Smooth muscle cell (in vitro differentiated cells): ENCODE measurements around the gene ACBD7. TPM values are rescaled to one million over a fixed set of nuclear protein-coding genes. Genes with fewer than 3 reads are reported as not detected.

Source experiments
- DNase-seq: peaks from one replicate; lab custom pipeline; 2025; ENCODE audit not compliant: unreplicated experiment; lab: John Stamatoyannopoulos, UW
- H2AFZ ChIP-seq: fragments of 200-600 bp; sonication (generic); 2 replicates; pipeline ENCODE4 v1.6.0; 2016; ENCODE audit warnings: antibody characterized with exemption, low read depth, mild to moderate bottlenecking
- H3F3A ChIP-seq: fragments of 200-600 bp; sonication (generic); 2 replicates; pipeline ENCODE4 v1.6.0; 2017; ENCODE audit warnings: antibody characterized with exemption, low read depth
- H3K27ac ChIP-seq: fragments of 200-600 bp; sonication (generic); 2 replicates; pipeline ENCODE4 v1.5.1; 2016; ENCODE audit warnings: low read depth, mild to moderate bottlenecking
- H3K27me3 ChIP-seq: fragments of 200-600 bp; sonication (generic); 2 replicates; pipeline ENCODE4 v1.6.1; 2016; ENCODE audit warnings: low read depth, mild to moderate bottlenecking
- H3K36me3 ChIP-seq: fragments of 200-600 bp; sonication (generic); 2 replicates; pipeline ENCODE4 v1.5.1; 2016; ENCODE audit warnings: low read depth
- H3K4me1 ChIP-seq: fragments of 200-600 bp; sonication (generic); 2 replicates; pipeline ENCODE4 v1.5.1; 2016; ENCODE audit warnings: low read depth
- H3K4me2 ChIP-seq: fragments of 200-600 bp; sonication (generic); 2 replicates; pipeline ENCODE4 v1.6.0; 2016; ENCODE audit warnings: mild to moderate bottlenecking
- H3K4me3 ChIP-seq: fragments of 200-600 bp; sonication (generic); 2 replicates; pipeline ENCODE4 v1.5.1; 2016; ENCODE audit warnings: mild to moderate bottlenecking
- H3K79me2 ChIP-seq: fragments of 200-600 bp; sonication (generic); 2 replicates; pipeline ENCODE4 v1.6.0; 2016; ENCODE audit warnings: low read depth, mild to moderate bottlenecking
- H3K9ac ChIP-seq: fragments of 200-600 bp; sonication (generic); 2 replicates; pipeline ENCODE4 v1.6.0; 2016; ENCODE audit warnings: low read depth
- H3K9me3 ChIP-seq: fragments of 200-600 bp; sonication (generic); replicated peaks from 2 replicates; pipeline ENCODE4 v1.5.1; 2016; ENCODE audit warnings: low read depth
- H4K20me1 ChIP-seq: fragments of 200-600 bp; sonication (generic); 2 replicates; pipeline ENCODE4 v1.6.0; 2016; ENCODE audit warnings: low read depth
- whole genome bisulfite sequencing: methylation state at CpG from one replicate; pipeline ENCODE4 v1.1.7; 2016; ENCODE audit warnings: low lambda C conversion rate; 5-methylcytosine and 5-hydroxymethylcytosine counted together
- polyA plus RNA-seq: library from polyadenylated mRNA; unstranded; fragments of >200 nt; fragmentation: Nextera tagmentation; extraction: Ambion mirVana; gene quantifications from 2 replicates; pipeline ENCODE4 v1.2.1, GENCODE V29; 2016
- total RNA-seq: library from RNA; depleted of rRNA; stranded (reverse); fragments of >200 nt; gene quantifications from 2 replicates; pipeline ENCODE4 v1.2.3, GENCODE V29; 2014
- TF ChIP-seq, protein P1 (sequence below): fragments of 200-600 bp; sonication (generic); IDR thresholded peaks from 2 replicates; pipeline ENCODE4 v1.5.1; 2017; ENCODE audit warnings: borderline replicate concordance, mild to moderate bottlenecking, antibody characterized with exemption; ENCODE audit not compliant: insufficient read depth, poor library complexity, severe bottlenecking

ACBD7 gene
- total and polyA plus RNA-seq, 2 experiments from 2014 or later: not detected

DNA sequence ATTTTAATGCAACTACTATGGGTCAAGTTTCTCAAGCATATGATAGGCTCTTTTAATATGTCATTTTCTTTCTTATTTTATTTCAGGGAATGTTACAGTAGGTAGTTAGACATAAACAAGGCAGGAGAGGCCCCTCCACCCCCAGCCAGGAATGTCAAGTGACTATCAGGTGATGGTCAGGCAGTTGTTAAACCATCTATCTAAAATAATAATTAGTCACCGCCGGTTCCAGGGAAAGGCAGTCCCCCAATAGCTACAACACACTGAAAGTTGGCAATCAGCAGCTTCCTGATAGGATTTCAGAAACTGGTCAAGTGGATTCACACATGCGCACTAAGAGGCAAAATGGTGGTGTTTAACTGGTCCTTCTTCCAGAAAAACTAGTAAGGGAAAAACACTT lies 35.5 kb downstream of the ACBD7 start:
- Histone ChIP-seq H3K9me3 (no peaks in the 10 kb centered on the region), H3K27me3 (peaks cover 3% of the 10 kb centered on the region), H3K79me2 (no peaks in the 10 kb centered on the region), H3K36me3 (no peaks in the 10 kb centered on the region), H3K27ac (no peak overlapping the region), H3K4me3 (no peak overlapping the region), H4K20me1 (no peaks in the 10 kb centered on the region), H3K4me2 (no peak overlapping the region), H3K4me1 (no peaks in the 10 kb centered on the region), H3F3A (no peaks in the 10 kb centered on the region), H3K9ac (no peak overlapping the region), H2AFZ (no peak overlapping the region)
- 89% methylated on average over 3 of the region's 3 CpGs for WGBS
- TF ChIP-seq, protein P1, sequence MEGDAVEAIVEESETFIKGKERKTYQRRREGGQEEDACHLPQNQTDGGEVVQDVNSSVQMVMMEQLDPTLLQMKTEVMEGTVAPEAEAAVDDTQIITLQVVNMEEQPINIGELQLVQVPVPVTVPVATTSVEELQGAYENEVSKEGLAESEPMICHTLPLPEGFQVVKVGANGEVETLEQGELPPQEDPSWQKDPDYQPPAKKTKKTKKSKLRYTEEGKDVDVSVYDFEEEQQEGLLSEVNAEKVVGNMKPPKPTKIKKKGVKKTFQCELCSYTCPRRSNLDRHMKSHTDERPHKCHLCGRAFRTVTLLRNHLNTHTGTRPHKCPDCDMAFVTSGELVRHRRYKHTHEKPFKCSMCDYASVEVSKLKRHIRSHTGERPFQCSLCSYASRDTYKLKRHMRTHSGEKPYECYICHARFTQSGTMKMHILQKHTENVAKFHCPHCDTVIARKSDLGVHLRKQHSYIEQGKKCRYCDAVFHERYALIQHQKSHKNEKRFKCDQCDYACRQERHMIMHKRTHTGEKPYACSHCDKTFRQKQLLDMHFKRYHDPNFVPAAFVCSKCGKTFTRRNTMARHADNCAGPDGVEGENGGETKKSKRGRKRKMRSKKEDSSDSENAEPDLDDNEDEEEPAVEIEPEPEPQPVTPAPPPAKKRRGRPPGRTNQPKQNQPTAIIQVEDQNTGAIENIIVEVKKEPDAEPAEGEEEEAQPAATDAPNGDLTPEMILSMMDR: no peak
- no peak for DNase-seq

DNA sequence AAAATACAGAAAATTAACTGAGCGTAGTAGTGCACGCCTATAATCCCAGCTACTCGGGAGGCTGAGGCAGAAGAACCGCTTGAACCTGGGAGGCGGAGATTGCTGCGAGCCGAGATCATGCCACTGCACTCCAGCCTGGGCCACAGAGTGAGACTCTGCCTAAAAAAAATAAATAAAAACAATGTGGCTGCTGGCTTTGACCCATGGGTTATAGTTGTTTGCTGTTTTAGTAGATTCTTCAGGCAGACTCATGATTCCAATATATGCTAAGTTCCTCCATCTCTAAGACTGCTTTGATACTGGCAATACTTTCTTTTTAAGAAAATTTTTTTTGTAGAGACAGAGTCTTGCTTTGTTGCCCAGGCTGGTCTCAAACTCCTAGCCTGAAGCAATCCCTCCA lies 36.5 kb downstream of the ACBD7 start:
- Histone ChIP-seq H3K27ac (no peak overlapping the region), H3K4me2 (no peak overlapping the region), H3K9me3 (no peaks in the 10 kb centered on the region), H3K4me3 (no peak overlapping the region), H3F3A (no peaks in the 10 kb centered on the region), H3K9ac (no peak overlapping the region), H2AFZ (no peak overlapping the region), H3K27me3 (peaks cover 3% of the 10 kb centered on the region), H3K36me3 (no peaks in the 10 kb centered on the region), H3K79me2 (no peaks in the 10 kb centered on the region), H4K20me1 (no peaks in the 10 kb centered on the region), H3K4me1 (no peaks in the 10 kb centered on the region)
- WGBS: 93% methylated on average over 7 of the region's 7 CpGs
- no peak for DNase-seq
- TF ChIP-seq, protein P1: no peak

DNA sequence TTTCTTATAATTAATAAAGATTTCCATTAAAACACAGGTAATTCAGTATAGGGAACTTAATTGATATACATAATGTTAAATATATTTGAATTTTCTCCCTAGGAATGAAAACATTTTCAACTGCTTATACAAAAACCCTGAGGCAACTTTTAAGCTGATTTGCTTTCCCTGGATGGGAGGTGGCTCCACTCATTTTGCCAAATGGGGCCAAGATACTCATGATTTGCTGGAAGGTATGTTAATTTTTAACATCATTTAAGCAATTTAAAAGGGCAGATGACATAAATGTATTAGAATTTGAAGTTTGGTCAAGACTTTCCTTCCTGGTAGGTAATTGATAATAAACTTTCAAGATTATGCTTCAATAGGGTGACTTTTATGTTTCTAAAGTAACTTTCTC lies 39.0 kb downstream of the ACBD7 start:
- no peak overlapping the region for H2AFZ ChIP-seq
- H3K79me2 ChIP-seq: no peaks in the 10 kb centered on the region
- H3K4me2 ChIP-seq: no peak overlapping the region
- no peaks in the 10 kb centered on the region for H3F3A ChIP-seq
- no peak overlapping the region for H3K27ac ChIP-seq
- H3K27me3 ChIP-seq: no peaks in the 10 kb centered on the region
- H3K9me3 ChIP-seq: no peaks in the 10 kb centered on the region
- H3K4me3 ChIP-seq: no peak overlapping the region
- no peak overlapping the region for H3K9ac ChIP-seq
- H4K20me1 ChIP-seq: no peaks in the 10 kb centered on the region
- H3K4me1 ChIP-seq: no peaks in the 10 kb centered on the region
- H3K36me3 ChIP-seq: no peaks in the 10 kb centered on the region
- TF ChIP-seq, protein P1: no peak
- DNase-seq: no peak

DNA sequence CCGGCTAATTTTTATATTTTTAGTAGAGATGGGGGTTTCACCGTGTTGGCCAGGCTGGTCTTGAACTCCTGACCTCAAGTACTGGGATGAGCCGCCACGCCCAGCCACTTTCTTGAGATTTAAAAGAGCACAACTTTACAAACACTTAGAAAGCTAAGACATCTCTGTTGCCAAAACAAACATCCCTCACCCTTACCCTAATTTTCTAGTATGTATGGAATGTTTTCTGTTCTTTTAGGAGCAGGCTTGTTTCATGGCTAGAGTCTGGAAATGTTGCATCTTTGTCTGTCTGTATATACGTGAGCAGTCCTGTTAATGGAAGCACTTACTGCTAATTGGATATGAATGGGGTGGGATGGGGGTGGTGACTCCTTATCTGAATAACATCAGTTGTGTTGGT lies 42.0 kb downstream of the ACBD7 start:
- no peaks in the 10 kb centered on the region for H3K4me1 ChIP-seq
- no peaks in the 10 kb centered on the region for H4K20me1 ChIP-seq
- no peaks in the 10 kb centered on the region for H3K79me2 ChIP-seq
- no peaks in the 10 kb centered on the region for H3K27me3 ChIP-seq
- no peak overlapping the region for H3K9ac ChIP-seq
- no peaks in the 10 kb centered on the region for H3F3A ChIP-seq
- no peaks in the 10 kb centered on the region for H3K36me3 ChIP-seq
- H3K4me3 ChIP-seq: no peak overlapping the region
- no peak overlapping the region for H3K27ac ChIP-seq
- H2AFZ ChIP-seq: no peak overlapping the region
- WGBS: 77% methylated on average over 5 of the region's 5 CpGs
- no peak for DNase-seq
- H3K9me3 ChIP-seq: no peaks in the 10 kb centered on the region
- TF ChIP-seq, protein P1: no peak
- H3K4me2 ChIP-seq: no peak overlapping the region
